HG03108 (cell line): ENCODE measurements around the gene KIAA0513.

Experiments used
- ATAC-seq: cut with Tn5 transposase; IDR thresholded peaks from one replicate; pipeline ENCODE4 v1.9.1; 2021; ENCODE audit warnings: moderate library complexity; ENCODE audit not compliant: unreplicated experiment

KIAA0513 gene

GRCh38 chr16:85004587-85005205 lies 22.9 kb upstream of the KIAA0513 start:
- no peak for ATAC-seq

GRCh38 chr16:85005285-85006069 lies 22.1 kb upstream of the KIAA0513 start:
- no peak for ATAC-seq

GRCh38 chr16:85006639-85007038 lies 21.0 kb upstream of the KIAA0513 start:
- no peak for ATAC-seq

GRCh38 chr16:85007496-85008214 lies 19.9 kb upstream of the KIAA0513 start:
- no peak for ATAC-seq

- ATAC-seq: no peak
These were observed 19.3 kb upstream of the KIAA0513 start for GRCh38 chr16:85008271-85008670.

GRCh38 chr16:85010446-85010930 lies 17.1 kb upstream of the KIAA0513 start:
- no peak for ATAC-seq

GRCh38 chr16:85010931-85011845 lies 16.4 kb upstream of the KIAA0513 start, which contains the start of gene ZDHHC7:
Gene ZDHHC7, minus strand, starts transcription at chr16:85011535. Its CDS starts 20,917 bp downstream, at chr16:84990618.
- peak; percentile 92 for ATAC-seq

GRCh38 chr16:85011846-85012284 lies 15.7 kb upstream of the KIAA0513 start:
- ATAC-seq: no peak

- ATAC-seq: no peak
These were observed 13.3 kb upstream of the KIAA0513 start for GRCh38 chr16:85014311-85014710.

GRCh38 chr16:85015481-85016187 lies 12.0 kb upstream of the KIAA0513 start:
- ATAC-seq: no peak

GRCh38 chr16:85017151-85017550 lies 10.4 kb upstream of the KIAA0513 start:
- peak; percentile 56 for ATAC-seq

GRCh38 chr16:85017633-85018032 lies 10.0 kb upstream of the KIAA0513 start:
- ATAC-seq: no peak

- no peak for ATAC-seq
These were observed 8.9 kb upstream of the KIAA0513 start for GRCh38 chr16:85018529-85019236.

- no peak for ATAC-seq
These were observed 7.8 kb upstream of the KIAA0513 start for GRCh38 chr16:85019659-85020245.

GRCh38 chr16:85025781-85026653 lies 1.6 kb upstream of the KIAA0513 start:
- no peak for ATAC-seq

GRCh38 chr16:85026703-85027102 lies 892 bp upstream of the KIAA0513 start:
- ATAC-seq: no peak

- ATAC-seq: peak; percentile 6
These were observed 526 bp downstream of the KIAA0513 start for GRCh38 chr16:85027958-85028684.
